Measurements from ENCODE around the gene FGF18.

DNA sequence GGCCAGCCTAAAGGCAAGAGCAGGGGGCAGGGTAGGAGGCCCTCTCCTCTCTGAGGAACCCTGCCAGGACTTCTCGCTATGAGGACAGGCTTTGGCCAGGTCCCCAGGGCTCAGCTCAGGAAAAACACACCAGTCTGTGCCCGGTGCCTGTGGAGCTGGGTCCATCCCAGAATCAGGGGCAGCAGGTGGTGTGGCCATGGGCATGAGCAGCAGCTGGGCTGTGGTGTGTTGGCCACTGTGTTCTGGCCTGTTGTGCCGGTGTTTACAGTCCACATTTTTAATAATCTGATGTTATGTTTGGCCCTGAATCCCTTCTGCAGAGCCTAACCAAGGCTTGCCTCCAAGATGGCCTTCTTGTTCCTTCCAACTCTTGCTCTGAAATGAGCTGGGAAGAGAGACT, 77.0 kb downstream of the FGF18 start:
- TF ChIP-seq, protein P1, sequence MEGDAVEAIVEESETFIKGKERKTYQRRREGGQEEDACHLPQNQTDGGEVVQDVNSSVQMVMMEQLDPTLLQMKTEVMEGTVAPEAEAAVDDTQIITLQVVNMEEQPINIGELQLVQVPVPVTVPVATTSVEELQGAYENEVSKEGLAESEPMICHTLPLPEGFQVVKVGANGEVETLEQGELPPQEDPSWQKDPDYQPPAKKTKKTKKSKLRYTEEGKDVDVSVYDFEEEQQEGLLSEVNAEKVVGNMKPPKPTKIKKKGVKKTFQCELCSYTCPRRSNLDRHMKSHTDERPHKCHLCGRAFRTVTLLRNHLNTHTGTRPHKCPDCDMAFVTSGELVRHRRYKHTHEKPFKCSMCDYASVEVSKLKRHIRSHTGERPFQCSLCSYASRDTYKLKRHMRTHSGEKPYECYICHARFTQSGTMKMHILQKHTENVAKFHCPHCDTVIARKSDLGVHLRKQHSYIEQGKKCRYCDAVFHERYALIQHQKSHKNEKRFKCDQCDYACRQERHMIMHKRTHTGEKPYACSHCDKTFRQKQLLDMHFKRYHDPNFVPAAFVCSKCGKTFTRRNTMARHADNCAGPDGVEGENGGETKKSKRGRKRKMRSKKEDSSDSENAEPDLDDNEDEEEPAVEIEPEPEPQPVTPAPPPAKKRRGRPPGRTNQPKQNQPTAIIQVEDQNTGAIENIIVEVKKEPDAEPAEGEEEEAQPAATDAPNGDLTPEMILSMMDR (IDR thresholded peaks at IDR 0.05), result no peak
- TF ChIP-seq POLR2A (IDR thresholded peaks at IDR 0.05), result no peak
